ENCODE results near the gene CCNG1.

Gene CCNG1

GRCh38 chr5:163467682-163468081 is 30.3 kb downstream of the CCNG1 start:
- no peak for TF ChIP-seq CTCF (IDR thresholded peaks at IDR 0.05; ENCODE audit: extremely low read depth, missing control alignments)
- DNase-seq (ENCODE audit: low spot score) = no peak

GRCh38 chr5:163473635-163474243 is 36.3 kb downstream of the CCNG1 start:
- no peak for DNase-seq (ENCODE audit: low spot score)
- TF ChIP-seq CTCF (IDR thresholded peaks at IDR 0.05; ENCODE audit: extremely low read depth, missing control alignments) = no peak

- DNase-seq (ENCODE audit: low spot score) = no peak
- TF ChIP-seq CTCF (IDR thresholded peaks at IDR 0.05; ENCODE audit: extremely low read depth, missing control alignments) = no peak
These were observed 38.0 kb downstream of the CCNG1 start for GRCh38 chr5:163475411-163475810.

GRCh38 chr5:163478126-163478981 is 41.0 kb downstream of the CCNG1 start:
- DNase-seq (ENCODE audit: low spot score) = no peak

GRCh38 chr5:163478982-163479271 is 41.5 kb downstream of the CCNG1 start:
- no peak for TF ChIP-seq CTCF (IDR thresholded peaks at IDR 0.05; ENCODE audit: extremely low read depth, missing control alignments)
- no peak for DNase-seq (ENCODE audit: low spot score)

More at GRCh38 chr5:163478126-163478981, 41.0 kb downstream of the CCNG1 start:
- no peak for TF ChIP-seq CTCF (IDR thresholded peaks at IDR 0.05; ENCODE audit: extremely low read depth, missing control alignments)

GRCh38 chr5:163489055-163489744 is 51.8 kb downstream of the CCNG1 start:
- DNase-seq (ENCODE audit: low spot score) = no peak
- no peak for TF ChIP-seq CTCF (IDR thresholded peaks at IDR 0.05; ENCODE audit: extremely low read depth, missing control alignments)

GRCh38 chr5:163489745-163490075 is 52.3 kb downstream of the CCNG1 start:
- no peak for DNase-seq (ENCODE audit: low spot score)

More at GRCh38 chr5:163489745-163490075, 52.3 kb downstream of the CCNG1 start:
- TF ChIP-seq CTCF (IDR thresholded peaks at IDR 0.05; ENCODE audit: extremely low read depth, missing control alignments) = no peak

Measured in GM20000 (cell line).